ENCODE measurements around the gene DTX3. TPM values are rescaled to one million over a fixed set of nuclear protein-coding genes. Genes with fewer than 3 reads are reported as not detected.

The DTX3 gene
- total RNA-seq, 1 donor from 2014 or later, result 43.7 TPM

- TF ChIP-seq CTCF (IDR thresholded peaks at IDR 0.05; ENCODE audit: unreplicated experiment), result no peak
- DNase-seq (ENCODE audit: low spot score), result no peak
- Mint-ChIP-seq H3K27ac (ENCODE audit: unreplicated experiment) (no peak overlapping the region), H3K9me3 (ENCODE audit: unreplicated experiment) (no peaks in the 10 kb centered on the region), H3K4me1 (ENCODE audit: unreplicated experiment) (peaks cover 20% of the 10 kb centered on the region), H3K4me3 (ENCODE audit: unreplicated experiment) (no peak overlapping the region), H3K27me3 (ENCODE audit: unreplicated experiment) (peaks cover 13% of the 10 kb centered on the region), H3K36me3 (ENCODE audit: low read depth, unreplicated experiment) (peaks cover 49% of the 10 kb centered on the region)
Measured at GRCh38 chr12:57603324-57603723, 1.3 kb upstream of the DTX3 start.

GRCh38 chr12:57603815-57604453 is 690 bp upstream of the DTX3 start:
- Mint-ChIP-seq H3K4me1 (ENCODE audit: unreplicated experiment) (peaks cover 20% of the 10 kb centered on the region), H3K36me3 (ENCODE audit: low read depth, unreplicated experiment) (peaks cover 44% of the 10 kb centered on the region), H3K4me3 (ENCODE audit: unreplicated experiment) (peak overlapping the region; percentile 84), H3K27me3 (ENCODE audit: unreplicated experiment) (peaks cover 13% of the 10 kb centered on the region), H3K27ac (ENCODE audit: unreplicated experiment) (peak overlapping the region; percentile 89), H3K9me3 (ENCODE audit: unreplicated experiment) (no peaks in the 10 kb centered on the region)
- TF ChIP-seq CTCF (IDR thresholded peaks at IDR 0.05; ENCODE audit: unreplicated experiment), result no peak
- DNase-seq (ENCODE audit: low spot score), result no peak

GRCh38 chr12:57604992-57605810 is 577 bp downstream of the DTX3 start:
- H3K27ac Mint-ChIP-seq (ENCODE audit: unreplicated experiment), result peak overlapping the region; percentile 89
- H3K27me3 Mint-ChIP-seq (ENCODE audit: unreplicated experiment), result peaks cover 14% of the 10 kb centered on the region
- DNase-seq (ENCODE audit: low spot score), result no peak
- TF ChIP-seq CTCF (IDR thresholded peaks at IDR 0.05; ENCODE audit: unreplicated experiment), result no peak
- peaks cover 20% of the 10 kb centered on the region for H3K4me1 Mint-ChIP-seq (ENCODE audit: unreplicated experiment)
- peaks cover 33% of the 10 kb centered on the region for H3K36me3 Mint-ChIP-seq (ENCODE audit: low read depth, unreplicated experiment)
- H3K9me3 Mint-ChIP-seq (ENCODE audit: unreplicated experiment), result no peaks in the 10 kb centered on the region
- peak overlapping the region; percentile 93 for H3K4me3 Mint-ChIP-seq (ENCODE audit: unreplicated experiment)

GRCh38 chr12:57605811-57606311 is 1.2 kb downstream of the DTX3 start:
- no peak for TF ChIP-seq CTCF (IDR thresholded peaks at IDR 0.05; ENCODE audit: unreplicated experiment)
- peaks cover 16% of the 10 kb centered on the region for H3K27me3 Mint-ChIP-seq (ENCODE audit: unreplicated experiment)
- peak overlapping the region; percentile 93 for H3K4me3 Mint-ChIP-seq (ENCODE audit: unreplicated experiment)
- peaks cover 26% of the 10 kb centered on the region for H3K36me3 Mint-ChIP-seq (ENCODE audit: low read depth, unreplicated experiment)
- H3K27ac Mint-ChIP-seq (ENCODE audit: unreplicated experiment), result no peak overlapping the region
- peaks cover 20% of the 10 kb centered on the region for H3K4me1 Mint-ChIP-seq (ENCODE audit: unreplicated experiment)
- no peak for DNase-seq (ENCODE audit: low spot score)
- H3K9me3 Mint-ChIP-seq (ENCODE audit: unreplicated experiment), result no peaks in the 10 kb centered on the region

- peaks cover 16% of the 10 kb centered on the region for H3K27me3 Mint-ChIP-seq (ENCODE audit: unreplicated experiment)
- H3K4me1 Mint-ChIP-seq (ENCODE audit: unreplicated experiment), result peaks cover 20% of the 10 kb centered on the region
- peaks cover 23% of the 10 kb centered on the region for H3K36me3 Mint-ChIP-seq (ENCODE audit: low read depth, unreplicated experiment)
- TF ChIP-seq CTCF (IDR thresholded peaks at IDR 0.05; ENCODE audit: unreplicated experiment), result no peak
- H3K27ac Mint-ChIP-seq (ENCODE audit: unreplicated experiment), result no peak overlapping the region
- H3K9me3 Mint-ChIP-seq (ENCODE audit: unreplicated experiment), result no peaks in the 10 kb centered on the region
- DNase-seq (ENCODE audit: low spot score), result no peak
- peak overlapping the region; percentile 93 for H3K4me3 Mint-ChIP-seq (ENCODE audit: unreplicated experiment)
Measured at GRCh38 chr12:57606399-57606798, 1.8 kb downstream of the DTX3 start.
